ENCODE data around the gene CADPS.

The CADPS gene

DNA sequence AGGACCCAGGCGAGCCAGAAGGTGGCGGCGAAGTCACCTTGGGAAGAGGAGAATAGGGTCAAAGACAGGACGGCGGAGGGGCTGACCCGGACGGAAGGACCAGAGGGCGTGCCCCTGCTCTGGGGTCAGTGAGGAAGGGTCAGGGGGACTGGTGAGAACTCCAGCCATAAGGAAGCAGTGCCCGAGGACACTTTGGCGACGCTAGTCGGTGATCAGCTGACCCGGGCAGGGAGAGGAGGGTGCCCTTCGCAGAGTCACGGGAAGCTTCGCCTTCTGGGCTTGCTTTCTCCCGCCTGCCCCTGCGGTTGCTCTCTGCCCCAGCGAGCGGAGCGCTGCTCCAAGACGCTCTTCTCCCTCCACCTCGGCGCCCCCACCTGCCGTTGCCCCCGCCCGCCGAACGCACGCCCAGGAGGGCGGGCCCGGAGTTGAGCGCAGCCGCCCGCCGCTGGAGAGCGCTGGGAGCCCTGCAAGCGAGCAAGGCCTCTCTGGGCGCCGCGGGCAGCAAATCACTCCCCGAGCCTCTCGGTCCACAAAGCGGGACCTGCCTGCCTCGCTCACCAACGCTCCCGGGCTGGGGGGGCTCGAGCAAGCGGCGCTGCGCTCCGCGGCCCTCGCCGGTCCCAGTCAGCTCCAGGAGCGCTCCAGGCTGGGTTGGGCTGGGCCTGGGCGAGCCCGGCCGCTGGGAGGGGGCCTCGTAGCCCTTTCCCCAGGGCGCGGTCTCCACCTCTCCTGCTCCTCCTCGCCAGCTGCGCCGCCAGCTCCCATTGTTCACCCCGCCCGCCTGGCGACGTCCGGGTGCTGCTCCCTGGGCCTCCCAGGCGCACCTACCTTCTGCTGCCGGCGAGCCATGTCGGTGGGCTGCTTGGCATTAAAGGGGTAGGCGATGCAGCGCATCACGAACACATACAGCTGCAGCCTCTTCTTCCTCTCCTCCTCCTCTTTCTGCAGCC, 1.2 kb downstream of the CADPS start:
- DNase-seq (ENCODE audit: low spot score) (peak; percentile 80), FAIRE-seq (peak; percentile 53)

DNA sequence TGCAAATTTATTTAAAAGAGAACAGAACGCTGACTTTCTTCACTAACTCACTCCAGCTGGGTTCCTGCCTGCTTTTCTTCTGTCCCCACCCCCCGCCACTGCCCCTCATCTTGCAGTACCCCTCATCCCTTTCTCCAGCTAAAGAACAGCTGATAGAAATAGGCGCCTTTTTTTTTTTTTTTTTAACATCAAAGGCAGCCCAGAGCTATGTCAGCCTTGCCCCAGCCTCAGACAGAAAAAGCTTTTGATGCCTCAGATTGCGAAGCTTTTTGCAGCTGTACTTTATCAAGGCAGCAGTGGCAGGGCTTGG, 1.8 kb downstream of the CADPS start:
- DNase-seq (ENCODE audit: low spot score) (no peak), FAIRE-seq (no peak)

DNA sequence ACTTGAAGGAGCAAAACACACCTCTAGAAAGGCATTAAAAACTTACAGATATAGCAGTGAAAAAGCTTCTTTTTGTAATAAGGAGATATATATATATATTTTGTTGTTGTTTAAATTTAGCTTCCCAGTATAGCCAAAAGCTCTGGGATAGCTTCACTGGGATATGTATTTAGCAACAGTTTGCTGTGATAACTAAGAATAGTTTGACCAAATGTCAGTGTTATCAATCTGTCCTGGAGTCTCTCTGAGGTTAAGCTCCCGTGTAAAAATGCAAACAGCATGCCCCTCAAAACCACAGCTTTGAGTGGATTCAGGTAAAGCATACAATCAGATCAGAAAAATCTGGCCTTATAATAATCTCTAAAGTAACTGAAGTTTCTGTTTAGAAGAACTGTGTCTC, 2.9 kb downstream of the CADPS start:
- FAIRE-seq, result no peak
- DNase-seq (ENCODE audit: low spot score), result no peak

DNA sequence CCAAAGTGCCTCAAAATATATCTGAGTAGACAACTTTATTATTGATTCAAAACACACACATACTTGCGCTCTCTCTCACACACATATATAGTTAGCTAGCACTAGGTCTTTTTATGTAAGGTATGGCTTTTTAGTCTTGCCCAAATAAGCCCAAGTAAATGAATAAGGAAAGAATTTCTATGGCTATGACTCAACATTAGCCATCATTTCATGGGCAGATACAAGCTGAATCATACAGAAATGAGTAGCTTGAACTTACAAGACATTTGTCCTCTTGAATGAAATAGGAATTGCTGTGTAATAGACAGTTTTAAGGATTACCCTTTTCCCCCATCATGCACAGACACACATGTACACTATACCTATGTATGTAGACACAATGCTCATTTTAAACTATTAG, 4.9 kb downstream of the CADPS start:
- DNase-seq (ENCODE audit: low spot score) (no peak), FAIRE-seq (no peak)

DNA sequence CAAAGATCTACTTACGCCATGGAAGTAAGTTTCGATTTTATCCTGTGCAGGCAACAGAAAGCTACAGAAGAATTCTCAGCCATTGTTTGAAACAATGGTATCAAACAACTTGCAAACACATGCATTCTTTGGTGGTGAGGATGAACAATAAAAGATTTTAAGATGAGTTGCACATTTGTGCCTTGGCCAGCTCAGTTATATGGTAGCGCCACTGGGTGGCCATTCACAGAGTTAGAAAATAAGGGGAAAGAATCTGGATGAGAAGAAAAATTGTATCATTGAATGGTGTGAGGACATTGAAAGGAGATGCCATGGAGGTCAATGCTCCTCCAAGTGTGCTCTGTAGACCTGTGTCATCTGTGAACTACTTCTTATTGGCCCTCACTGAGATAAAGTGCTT, 11.6 kb downstream of the CADPS start:
- no peak for FAIRE-seq
- no peak for DNase-seq (ENCODE audit: low spot score)

DNA sequence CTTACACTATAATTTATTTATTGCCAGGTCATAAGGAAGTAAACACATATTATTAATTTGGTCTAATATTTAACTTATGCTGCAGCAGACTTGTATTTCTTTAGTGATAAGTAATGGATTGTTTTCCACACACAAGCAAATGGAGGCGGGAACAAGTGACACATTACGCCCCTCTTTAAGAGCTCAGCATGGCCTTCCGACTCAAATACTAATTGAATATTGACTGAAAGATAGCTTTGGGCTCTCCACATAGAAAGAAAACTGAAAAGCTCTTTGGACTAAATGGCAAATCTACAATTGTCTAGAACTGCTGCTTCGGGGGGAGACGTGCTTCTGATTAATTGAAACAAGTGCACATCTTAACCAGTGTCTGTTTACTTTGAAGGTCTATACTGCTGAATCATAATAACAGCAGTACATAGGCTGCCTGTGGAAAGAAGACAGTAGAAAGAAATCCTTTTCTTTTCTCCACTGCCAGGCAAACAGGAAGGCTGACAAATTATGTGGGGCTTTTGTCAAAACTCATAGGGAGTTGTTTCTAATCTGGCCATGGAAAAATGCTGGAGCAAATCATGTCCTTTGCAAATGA, 15.9 kb downstream of the CADPS start:
- no peak for DNase-seq (ENCODE audit: low spot score)
- no peak for FAIRE-seq

DNA sequence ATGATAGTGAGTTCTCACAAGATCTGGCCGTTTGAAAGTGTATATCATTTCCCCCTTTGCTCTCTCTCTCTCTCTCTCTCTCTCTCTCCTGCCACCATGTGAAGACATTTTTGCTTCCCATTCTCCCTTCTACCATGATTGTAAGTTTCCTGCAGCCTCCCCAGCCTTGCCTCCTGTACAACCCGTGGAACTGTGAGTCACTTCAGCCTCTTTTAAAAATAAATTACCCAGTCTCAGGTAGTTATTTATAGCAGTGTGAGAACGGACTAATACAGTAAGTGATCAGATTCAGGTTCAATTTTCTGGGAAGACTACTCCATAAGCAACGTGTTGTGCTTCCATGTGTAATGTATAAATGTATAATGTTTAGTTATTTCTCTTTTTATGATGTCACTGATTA, 29.2 kb downstream of the CADPS start:
- no peak for FAIRE-seq
- no peak for DNase-seq (ENCODE audit: low spot score)

DNA sequence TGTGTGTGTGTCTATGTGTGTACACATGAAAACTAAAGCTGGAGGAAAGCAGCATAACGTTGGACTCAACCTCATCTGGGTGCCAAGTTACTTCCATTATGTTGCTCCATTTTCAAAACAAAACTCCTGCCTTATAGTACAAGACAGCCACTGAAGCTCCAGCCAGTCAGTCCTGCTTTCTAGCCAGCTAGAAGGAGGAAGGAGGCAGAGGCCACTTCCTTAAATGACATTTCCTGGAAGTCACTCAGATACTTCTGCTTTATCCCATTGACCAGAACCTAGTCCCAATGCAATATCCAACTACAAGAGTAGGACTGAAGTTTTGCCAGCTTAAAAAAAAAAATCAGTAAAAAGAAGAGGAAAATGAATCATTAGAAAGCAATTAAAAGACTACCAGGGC, 31.7 kb downstream of the CADPS start:
- FAIRE-seq, result no peak
- DNase-seq (ENCODE audit: low spot score), result no peak

DNA sequence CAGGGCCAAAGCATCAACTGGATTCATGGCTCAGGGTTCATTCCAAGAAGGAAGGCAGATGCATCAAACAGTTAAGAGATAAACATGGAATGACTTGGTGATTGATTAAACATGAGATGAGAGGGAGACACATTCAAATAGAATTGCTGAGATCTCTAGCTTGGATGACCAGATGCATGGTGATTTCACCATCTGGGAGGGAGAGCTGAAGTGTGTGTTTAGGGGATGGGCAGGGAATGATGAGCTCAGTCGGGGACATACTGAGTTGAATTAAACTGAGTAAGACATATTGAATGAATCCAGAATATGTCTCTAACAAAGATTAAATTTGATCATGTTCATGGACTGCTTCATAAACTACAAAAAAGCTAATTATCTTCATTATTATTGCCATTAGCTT, 35.5 kb downstream of the CADPS start:
- FAIRE-seq (no peak), DNase-seq (ENCODE audit: low spot score) (no peak)

DNA sequence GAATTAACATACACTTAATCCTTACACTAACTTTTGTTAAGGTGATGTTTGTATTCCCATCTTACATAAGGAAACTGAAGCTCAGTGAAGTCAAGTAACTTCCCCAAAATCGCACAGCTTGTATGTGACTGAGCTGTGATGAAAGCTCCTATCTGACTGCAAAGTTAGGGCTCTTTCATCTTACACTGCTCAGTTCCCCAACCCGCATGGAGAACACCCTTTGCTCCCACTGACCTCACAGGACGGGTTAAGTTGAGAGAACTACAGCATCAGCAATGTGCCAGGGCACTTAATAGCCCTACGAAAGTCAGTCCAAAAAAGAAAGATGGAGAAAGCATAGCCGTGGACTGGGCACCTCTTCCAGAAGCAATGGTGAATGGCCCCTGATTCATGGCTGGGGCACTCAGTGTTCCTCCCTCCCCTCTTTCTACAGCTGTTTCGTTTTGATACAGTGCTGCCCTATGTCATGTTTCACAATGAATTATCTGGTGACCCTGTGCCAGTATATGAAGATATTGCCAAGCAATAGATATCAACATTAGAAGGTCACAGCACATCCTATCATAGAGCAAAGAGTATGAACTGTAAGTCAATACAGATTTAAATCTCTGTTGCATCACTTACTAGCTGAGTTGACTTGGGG, 38.0 kb downstream of the CADPS start:
- no peak for DNase-seq (ENCODE audit: low spot score)
- FAIRE-seq, result no peak

DNA sequence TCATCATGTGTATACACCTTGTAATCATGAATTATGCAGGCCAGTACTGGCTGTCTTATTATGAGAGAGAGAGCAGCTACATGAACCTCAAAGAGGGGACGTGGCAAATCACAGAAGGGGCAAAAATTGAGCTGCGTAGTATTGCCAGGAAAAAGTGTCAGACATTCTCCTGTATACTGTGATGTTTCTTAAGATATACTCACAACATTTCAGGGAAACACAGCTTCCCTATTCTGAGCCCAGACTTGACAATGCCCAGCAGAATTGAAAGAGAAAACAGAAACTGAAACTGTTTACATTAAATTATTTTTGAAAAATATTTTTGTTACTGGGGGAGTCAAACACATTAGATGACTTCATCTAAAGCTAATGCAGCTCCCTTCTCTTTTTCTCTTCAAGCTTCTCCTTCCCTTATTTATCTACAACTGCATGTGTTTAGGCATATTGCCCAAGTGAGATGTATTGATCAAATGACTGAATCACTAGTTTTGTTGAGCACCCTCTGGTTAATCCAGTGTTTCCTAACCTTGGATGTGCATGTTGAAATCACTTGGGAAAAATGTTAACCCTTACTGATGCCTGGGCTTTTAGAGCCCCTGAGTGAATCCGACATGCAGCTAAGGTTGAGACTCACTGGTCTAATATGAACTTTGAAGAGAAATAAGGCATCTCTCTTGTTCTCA, 39.5 kb downstream of the CADPS start:
- no peak for DNase-seq (ENCODE audit: low spot score)
- no peak for FAIRE-seq

DNA sequence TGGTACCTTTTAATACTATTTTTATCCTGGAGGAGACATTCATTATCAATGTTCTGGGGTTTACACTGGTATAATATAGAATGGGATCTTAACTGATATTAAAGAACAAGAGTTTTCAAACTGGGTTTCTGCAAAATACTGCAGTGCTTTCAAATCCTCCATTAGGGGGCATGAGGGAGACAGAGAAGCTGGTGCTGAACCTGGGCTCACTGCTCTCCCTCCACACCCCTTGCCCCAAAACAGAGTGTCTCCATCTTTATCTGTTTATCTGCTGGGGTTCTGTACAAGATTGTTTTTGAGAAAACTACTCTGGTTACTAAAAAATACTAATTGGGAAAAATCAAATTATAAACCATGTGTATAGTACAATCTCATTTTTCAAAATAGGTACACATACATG, 41.7 kb downstream of the CADPS start:
- DNase-seq (ENCODE audit: low spot score) (peak; percentile 17), FAIRE-seq (no peak)

DNA sequence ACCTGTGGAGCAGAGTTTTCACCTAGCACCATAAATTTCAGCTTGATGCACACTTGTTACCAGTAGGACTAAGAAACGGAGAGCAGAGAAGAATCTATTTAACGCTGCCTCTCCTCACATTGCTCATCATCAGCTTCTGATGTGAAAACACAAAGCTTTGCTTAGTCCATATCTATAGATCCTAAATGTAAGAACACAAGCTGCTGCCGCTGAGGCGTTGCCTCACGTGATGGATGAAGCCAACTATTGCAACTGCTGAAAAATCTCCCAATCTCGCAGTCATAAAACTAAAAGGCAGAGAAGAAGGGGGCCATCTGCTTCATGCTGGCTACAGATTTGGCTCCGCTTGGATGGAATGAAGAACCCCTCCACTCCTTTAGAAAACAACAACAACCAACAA, 42.7 kb downstream of the CADPS start:
- FAIRE-seq (no peak), DNase-seq (ENCODE audit: low spot score) (no peak)

DNA sequence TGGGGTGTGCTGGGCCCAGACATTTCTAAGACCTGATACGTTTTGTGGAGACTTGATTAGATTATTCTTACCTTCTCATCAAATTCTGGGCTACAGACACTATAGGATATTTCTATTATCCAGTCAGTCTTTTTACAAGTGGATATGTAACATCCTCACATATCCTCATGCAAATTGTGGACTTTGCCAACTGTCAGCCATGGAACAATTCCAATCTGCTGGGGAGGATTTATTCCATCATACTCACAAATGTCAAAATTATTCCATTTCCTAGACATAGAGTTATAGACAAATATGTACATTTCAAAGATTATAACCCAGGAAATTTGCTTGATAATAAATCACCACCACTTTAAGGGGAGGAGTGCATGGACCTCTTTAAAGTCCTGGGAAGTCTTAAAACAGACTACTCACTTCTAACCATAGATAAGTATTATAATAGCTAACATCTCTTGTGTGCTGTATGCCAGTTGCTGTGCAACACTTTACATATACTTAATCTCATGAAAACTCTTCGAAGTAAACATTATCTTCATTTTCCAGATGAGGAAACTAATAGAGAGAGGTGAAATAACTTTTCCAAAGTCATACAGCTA, 44.4 kb downstream of the CADPS start:
- DNase-seq (ENCODE audit: low spot score), result no peak
- FAIRE-seq, result no peak

DNA sequence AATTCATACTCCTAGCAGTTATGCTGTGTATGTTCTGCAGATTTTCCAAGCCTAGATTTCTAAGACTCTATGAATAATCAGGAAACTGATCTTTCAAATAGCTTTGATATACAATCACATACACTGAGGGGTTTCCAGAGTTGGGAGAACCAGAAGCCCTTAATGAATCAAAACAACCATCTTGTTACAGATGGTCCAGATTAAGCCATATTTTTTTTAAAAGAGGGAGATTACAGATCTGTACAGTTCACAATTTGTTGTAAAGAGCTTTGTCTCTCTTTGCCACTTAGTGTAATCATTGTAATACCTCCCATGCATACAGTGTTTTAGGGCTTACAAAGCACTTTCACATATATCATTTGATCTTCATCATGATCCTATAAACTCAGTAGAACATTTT, 47.7 kb downstream of the CADPS start:
- FAIRE-seq, result no peak
- DNase-seq (ENCODE audit: low spot score), result no peak

DNA sequence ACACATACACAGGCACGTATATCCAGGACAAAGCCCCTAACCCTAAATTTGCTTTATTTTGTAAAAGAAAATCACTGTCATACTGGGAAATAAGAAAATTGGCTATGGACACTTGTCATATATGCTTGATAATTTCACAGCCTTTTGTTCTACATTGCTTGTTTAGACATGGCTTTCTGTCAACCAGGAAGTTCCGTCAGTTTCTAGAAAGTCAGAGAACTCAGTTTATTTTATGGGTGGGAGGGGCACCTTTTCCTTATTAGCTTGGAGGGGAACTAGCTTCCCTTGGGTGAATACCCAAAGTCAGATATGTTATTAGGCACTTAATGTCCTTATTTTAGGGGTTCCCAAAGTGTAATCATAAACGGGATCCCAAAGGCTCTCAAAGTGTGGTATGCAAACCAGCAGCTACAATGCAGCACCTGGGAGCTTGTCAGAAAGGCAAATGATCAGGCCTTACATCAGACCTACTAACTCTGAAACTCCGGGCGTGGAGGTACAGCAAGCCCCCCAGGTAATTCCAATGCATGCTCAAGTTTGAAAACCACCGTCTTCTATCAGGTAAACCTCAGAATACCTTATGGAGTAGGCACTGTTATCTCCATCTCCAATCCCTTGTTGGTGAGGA, 50.1 kb downstream of the CADPS start:
- DNase-seq (ENCODE audit: low spot score) (no peak), FAIRE-seq (no peak)

DNA sequence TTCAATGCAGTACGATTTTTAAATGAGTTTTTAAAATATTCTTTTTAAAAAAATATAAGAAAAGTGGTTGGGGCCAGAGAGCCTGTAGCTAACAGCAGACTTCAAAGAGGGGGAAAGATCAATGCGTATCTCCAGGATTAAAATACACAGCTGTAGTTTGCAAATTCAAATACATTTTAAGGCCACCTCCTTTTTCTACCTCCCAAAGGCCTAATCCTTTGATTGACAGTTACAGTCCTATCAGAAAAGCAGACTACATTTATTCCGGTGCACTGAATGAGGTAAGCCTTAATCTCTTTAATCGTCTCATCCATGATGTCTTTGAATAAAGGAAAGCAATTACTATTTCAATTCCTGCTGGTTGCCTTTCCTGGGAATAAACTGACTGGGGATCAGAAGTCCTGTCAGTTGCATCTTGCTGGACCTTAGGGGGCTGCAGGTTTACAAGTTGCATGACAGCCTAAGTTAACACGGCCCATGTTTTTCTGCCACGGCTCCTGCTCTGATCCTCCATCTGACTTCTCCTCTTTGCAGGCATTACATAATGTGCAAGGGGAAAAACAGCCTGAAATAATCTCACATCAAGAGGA, 51.7 kb downstream of the CADPS start:
- no peak for FAIRE-seq
- no peak for DNase-seq (ENCODE audit: low spot score)

DNA sequence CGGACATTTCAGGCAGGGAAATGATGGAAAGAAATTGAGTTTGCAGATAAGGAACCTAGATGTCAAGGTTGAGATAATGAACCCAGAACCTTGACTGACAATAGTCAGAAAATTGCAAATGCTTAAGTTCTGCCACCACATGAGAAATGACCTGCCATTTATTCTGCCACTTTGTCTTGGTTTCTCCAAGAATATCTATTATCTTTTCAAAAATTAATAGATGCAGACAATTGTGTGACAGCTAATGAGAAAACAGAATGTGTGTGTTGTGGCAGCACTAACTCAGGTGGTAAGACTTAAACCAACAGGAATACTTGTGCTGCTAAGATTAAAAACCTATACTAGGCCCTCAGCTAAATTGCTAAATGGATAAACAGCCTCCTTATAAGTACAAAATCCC, 52.3 kb downstream of the CADPS start:
- DNase-seq (ENCODE audit: low spot score) (no peak), FAIRE-seq (no peak)

DNA sequence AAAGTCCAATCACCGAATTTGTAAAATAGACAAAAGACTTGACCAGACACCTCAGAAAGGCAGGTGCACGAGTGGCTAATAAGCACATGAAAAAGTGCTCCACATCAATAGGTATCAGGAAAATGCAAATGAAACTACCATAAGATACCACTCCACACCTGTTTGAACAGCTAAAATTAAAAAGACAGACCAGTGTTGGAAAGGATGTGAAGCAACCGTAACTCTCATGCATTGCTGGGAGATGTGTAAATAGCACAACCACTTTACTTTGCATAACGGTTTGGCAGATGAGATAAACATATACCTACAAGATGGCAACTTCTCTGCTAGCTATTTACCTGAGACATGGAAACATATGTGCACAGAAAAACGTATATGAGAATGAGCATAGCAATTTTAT, 56.9 kb downstream of the CADPS start:
- no peak for FAIRE-seq
- no peak for DNase-seq (ENCODE audit: low spot score)

DNA sequence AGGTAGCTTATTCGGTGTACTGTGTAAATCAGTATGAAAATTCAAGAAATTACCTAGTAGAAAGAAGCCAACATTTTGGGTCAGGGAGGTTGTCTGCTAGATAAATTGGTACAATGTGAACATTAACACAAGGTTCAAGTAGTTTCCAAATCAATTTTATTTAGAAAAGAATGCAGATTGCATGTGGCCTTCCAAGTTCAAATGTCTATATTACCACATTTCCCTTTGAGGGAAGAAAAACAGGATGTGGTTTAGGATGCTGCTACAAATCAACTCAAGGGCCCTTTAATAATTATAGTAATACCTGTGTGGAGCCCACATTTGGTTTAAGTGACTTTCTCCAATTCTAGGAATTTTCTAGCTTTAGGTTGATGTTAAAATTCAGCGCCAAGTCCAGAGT, 57.5 kb downstream of the CADPS start:
- FAIRE-seq (no peak), DNase-seq (ENCODE audit: low spot score) (no peak)

DNA sequence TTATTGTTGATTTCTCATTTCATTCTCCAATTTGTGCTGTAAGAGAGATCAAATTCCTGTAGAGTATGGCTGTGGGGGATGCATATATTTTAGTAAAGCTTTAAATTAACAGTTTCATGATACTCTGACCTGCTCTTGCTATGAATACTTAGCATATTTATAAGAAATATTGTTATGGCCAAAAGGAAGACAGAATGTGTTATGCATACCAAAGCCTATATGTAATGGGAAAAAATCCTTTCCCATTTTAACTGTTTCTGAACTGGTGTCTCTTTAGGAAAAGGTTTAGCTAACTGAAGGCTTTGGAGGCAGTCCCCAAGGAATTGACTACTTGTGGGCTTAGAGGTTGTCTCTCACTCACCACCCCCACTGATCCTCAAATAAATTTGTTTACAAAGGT, 59.2 kb downstream of the CADPS start:
- DNase-seq (ENCODE audit: low spot score) (no peak), FAIRE-seq (no peak)
